Activated CD8-positive, alpha-beta memory T cell treated with anti-CD3 and anti-CD28 coated beads for 1 hour (primary cell): ENCODE measurements around the gene XPO1.
"Not testable (repeated sequence)": the region's sequence is repeated elsewhere in the genome, so short reads cannot be mapped to it uniquely, and the experiment has no call there.

ENCODE experiments used
- DNase-seq, 2 donors: peaks; one replicate each; pipeline ENCODE4 v3.0.0-alpha.2; 2020; ENCODE audit warnings: low read depth in 1 of 2; ENCODE audit errors: extremely low read depth in 1 of 2

The XPO1 gene

DNA sequence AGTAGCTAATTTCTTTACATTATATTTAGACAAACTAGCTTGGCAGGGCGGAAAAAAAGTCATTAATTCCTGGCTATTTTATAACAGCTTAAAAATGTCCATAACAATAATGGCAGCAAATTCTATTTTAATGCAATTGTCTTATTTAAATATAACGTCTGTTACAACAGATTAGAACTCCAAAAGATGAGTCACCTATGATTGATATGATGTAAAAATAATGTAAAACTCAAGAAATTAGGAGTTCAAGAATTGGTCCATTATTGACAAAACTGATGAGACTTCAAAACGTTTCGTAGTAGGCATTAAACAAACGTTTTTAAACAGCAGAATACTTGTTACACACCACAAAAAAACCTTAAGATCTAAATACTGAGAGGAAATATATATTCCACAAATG is 2.7 kb downstream of the XPO1 start:
- DNase-seq: no peak

DNA sequence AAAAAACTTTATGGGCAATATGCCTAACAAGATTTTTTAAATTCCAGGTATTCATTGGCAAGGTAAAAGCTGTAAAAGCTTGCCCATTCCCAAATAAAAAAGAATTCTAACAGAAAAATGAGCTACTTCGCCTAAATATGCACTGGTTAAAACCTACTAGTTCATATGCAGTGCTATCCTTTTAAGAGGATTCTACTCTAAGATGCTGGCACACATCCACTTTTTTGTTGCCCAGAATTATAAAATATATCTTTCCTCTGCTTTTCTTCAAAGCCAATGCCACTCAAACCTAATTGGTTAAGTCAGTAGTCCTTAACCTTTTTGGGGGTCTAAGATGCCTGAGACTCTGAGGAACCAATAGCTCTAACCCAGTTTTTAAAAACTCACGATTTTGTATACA is 3.2 kb downstream of the XPO1 start:
- no peak for DNase-seq

DNA sequence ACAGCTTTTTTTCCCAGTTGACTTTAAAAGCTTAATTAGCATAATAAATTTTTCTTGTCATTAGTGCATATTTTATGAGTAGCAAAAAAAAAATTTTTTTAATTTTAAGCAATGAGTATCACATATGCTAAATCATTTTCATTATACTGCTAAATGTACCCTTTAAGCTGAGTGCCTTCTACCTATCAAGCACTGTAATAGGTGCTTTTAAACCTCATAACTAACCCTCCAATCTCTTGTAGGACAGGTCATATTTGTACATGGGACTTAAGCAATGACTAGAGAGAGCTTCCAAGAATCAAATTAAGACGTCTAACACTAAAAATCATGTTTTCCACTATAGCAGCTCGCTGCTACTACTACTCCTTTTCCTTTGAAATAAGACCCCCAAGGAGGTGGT is 7.4 kb downstream of the XPO1 start:
- no peak for DNase-seq

GRCh38 chr2:61529944-61530735 is 8.0 kb downstream of the XPO1 start:
- DNase-seq: no peak

DNA sequence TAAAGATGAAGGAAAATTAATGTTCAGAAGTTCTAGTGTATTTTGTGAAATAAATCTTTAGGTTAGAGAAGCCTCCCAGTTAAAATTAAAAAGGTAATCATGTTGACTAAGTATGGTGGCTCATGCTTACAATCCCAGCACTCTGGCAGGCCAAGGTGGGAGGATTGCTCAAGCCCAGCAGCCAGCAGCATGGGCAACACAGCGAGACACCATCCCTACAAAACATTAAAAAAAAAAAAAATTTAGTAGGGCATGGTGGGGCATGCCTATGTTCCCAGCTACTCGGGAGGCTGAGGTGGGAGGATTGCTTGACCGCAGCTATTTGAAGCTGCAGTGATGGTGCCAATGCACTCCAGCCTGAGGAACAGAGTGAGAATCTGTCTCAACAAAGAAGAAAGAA is 17.9 kb downstream of the XPO1 start:
- no peak for DNase-seq

GRCh38 chr2:61512768-61513398 is 25.3 kb downstream of the XPO1 start:
- no peak for DNase-seq

- no peak for DNase-seq
These were observed 27.2 kb downstream of the XPO1 start for GRCh38 chr2:61510674-61511671.

- no peak for DNase-seq
These were observed 33.2 kb downstream of the XPO1 start for GRCh38 chr2:61504949-61505348.

DNA sequence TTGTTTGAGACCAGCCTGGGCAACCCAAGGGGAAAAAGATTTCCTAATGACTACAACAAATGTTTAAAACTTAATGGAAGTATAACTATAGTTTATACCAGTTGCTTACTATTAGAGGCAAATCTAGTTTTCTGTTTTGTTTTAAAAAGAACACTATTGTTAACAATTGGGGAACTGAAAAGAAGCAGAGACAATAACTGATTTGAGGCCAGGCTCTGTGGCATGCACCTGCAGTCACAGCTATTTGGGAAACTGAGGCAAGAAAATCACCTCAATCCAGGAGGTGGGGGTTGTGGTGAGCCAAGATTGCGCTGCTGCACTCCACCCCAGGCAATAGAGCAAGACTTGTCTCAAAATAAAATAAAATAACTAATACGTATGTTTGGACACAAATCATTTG is 39.1 kb downstream of the XPO1 start:
- DNase-seq: no peak

GRCh38 chr2:61493523-61493942 is 44.6 kb downstream of the XPO1 start:
- DNase-seq: no peak

GRCh38 chr2:61492476-61492875 is 45.7 kb downstream of the XPO1 start:
- no peak for DNase-seq

DNA sequence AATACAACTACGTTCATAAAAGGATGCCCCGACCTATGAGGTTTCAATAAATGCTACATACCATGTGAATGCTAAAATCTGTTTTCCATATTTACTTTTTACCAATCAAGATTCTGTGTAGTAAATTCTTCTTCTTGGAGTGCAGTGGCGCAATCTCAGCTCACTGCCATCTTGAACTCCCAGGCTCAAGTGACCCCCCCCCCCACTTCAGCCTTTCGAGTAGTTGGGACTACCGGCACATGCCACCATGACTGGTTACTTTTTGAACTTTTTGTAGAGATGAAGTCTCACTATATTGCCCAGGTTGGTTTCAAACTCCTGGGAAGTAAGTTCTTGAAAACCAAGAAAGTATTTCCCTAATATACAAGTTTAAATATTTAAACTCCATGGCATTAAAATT is 52.9 kb downstream of the XPO1 start:
- no peak for DNase-seq

DNA sequence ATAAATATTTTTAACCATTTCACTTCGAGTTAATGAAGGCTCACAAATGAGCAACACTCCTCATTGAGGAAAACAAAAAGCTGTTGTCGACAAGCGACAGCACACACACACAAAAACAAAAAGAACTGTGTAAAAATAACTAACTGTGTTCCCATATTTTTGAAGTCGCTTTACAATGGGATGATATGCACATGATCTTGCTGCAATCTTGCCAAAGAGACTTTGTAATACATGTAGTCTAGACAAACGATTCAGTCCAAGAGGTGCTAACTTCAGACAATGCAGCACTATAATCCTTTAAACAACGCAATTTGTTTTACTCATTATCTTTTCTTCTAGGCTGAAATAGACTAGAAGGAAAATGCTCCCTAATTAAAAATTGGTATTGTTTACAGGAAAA is 60.1 kb downstream of the XPO1 start:
- no peak for DNase-seq

GRCh38 chr2:61476929-61477589 is 61.1 kb downstream of the XPO1 start:
- DNase-seq: not testable (repeated sequence)

DNA sequence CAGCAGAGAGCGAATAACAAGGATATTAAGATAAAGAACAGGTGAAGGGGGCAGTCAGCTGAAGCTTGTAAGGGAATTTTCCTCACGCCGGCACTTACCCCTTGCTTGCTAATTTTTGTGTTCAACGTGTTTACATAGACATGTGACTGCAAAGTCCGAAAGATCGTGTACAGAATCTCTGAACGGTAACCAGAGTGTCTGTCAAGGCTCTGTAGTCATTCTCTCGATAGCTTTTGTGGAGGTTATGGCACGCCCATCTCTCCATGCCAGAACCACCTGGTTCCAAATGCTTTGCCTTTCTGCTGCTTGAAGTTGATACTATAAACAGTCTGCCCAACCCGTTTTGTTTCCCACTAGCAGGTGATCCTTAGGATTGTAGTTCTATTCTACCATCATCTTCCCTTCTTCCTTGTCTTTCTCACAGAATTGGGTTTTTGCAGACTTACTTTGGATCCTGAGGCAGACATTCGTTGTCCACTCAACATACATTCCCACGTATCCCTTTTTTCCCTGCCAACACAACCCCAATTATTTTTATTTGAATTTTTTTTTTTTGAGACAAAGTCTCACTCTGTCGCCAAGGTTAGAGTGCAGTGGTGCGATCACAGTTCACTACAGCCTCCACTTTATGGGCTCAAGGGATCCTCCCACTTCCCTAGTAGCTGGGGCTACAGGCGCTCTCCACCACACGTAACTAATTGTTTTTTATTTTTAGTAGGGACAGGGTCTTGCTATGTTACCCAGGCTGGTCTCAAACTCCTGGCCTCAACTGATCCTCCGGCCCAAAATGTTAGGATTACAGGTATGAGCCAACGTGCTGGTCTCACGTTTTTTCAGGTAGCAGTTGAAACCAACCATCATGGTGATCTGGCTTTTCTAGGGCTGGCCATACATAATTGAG is 66.0 kb downstream of the XPO1 start:
- no peak for DNase-seq

GRCh38 chr2:61470965-61471904 is 66.9 kb downstream of the XPO1 start, which contains the start of gene USP34:
USP34 (minus strand) TSS chr2:61471087; CDS start chr2:61470692, 395 bp downstream.
- peak; percentile 86 to 88 for DNase-seq

- DNase-seq: peak; percentile 57 to 74
These were observed 67.8 kb downstream of the XPO1 start for GRCh38 chr2:61470122-61470951.
